ENCODE measurements around the gene ADAP1.
"Not testable (repeated sequence)": the region's sequence is repeated elsewhere in the genome, so short reads cannot be mapped to it uniquely, and the experiment has no call there.

Gene ADAP1, protein sequence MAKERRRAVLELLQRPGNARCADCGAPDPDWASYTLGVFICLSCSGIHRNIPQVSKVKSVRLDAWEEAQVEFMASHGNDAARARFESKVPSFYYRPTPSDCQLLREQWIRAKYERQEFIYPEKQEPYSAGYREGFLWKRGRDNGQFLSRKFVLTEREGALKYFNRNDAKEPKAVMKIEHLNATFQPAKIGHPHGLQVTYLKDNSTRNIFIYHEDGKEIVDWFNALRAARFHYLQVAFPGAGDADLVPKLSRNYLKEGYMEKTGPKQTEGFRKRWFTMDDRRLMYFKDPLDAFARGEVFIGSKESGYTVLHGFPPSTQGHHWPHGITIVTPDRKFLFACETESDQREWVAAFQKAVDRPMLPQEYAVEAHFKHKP

GRCh38 chr7:954330-955238 lies at the start of gene ADAP1:
TSS of gene ADAP1 (minus strand) at chr7:954680. CDS start at chr7:954477, 203 bp downstream.
- DNase-seq (ENCODE audit: low read depth), result no peak

GRCh38 chr7:1002445-1002844 lies 48.0 kb upstream of the ADAP1 start:
- DNase-seq (ENCODE audit: low read depth), result not testable (repeated sequence)

DNA sequence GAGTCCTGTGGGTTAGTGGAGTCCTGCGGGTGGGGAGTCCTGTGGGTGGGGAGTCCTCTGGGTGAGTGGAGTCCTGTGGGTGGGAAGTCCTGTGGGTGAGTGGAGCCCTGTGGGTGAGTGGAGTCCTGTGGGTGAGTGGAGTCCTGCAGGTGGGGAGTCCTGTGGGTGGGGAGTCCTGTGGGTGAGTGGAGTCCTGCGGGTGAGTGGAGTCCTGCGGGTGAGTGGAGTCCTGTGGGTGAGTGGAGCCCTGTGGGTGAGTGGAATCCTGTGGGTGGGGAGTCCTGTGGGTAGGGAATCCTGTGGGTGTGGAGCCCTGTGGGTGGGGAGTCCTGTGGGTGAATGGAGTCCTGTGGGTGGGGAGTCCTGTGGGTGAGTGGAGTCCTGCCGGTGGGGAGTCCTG lies 47.5 kb upstream of the ADAP1 start:
- DNase-seq (ENCODE audit: low read depth), result not testable (repeated sequence)

GRCh38 chr7:1001069-1001770 lies 46.7 kb upstream of the ADAP1 start:
- DNase-seq (ENCODE audit: low read depth), result not testable (repeated sequence)

- no peak for DNase-seq (ENCODE audit: low read depth)
Observed at GRCh38 chr7:999941-1000935, 45.8 kb upstream of the ADAP1 start.

GRCh38 chr7:999149-999879 lies 44.8 kb upstream of the ADAP1 start:
- DNase-seq (ENCODE audit: low read depth), result no peak

DNA sequence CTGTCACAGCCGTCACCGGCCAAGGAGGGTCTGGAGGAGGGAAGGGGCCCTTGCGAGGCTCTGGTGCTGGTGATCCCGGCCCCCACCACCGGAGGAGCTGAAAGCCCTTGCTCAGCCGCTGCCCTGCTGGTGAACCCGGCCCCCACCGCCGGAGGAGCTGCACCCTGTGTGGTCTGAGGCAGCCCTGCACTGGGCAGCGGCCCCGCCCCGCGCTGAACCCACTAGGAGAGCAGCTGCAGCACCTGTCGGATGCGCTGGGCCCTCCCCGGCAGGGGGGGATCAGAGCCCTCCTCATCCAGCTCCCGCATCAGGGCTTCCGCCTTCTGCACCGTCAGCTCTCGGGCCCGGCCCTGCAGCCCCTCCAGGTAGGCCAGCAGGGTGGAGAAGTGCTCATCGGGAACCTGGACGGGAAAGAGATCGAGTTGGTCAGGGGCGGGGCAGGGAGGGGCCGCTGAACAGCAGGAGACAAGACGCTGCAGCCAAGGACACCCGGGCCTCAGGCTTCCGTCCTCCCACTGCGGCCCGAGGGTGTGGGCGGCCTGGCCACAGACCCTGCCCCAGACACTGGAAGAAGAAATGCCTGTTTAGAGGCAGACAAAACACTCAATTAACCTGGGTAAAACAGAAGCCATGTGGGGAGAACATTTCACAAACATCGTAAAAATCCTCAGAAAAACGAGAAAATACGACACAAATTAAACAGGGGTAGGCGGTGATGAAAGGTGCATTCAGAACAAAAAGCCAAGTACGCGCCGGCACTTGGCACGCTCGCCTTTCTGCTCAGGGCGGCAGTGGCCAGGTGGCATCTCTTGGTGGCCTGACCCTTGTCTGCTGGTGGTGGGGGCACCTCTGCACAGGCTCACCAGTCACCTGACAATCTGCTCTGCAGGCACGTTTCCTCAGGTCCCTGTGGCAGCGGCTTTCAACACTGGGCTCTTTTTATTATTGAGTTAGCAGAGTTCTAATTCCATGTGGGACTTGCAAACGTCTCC lies 43.2 kb upstream of the ADAP1 start:
- DNase-seq (ENCODE audit: low read depth), result no peak

- DNase-seq (ENCODE audit: low read depth), result no peak
Observed at GRCh38 chr7:996079-996872, 41.8 kb upstream of the ADAP1 start.

DNA sequence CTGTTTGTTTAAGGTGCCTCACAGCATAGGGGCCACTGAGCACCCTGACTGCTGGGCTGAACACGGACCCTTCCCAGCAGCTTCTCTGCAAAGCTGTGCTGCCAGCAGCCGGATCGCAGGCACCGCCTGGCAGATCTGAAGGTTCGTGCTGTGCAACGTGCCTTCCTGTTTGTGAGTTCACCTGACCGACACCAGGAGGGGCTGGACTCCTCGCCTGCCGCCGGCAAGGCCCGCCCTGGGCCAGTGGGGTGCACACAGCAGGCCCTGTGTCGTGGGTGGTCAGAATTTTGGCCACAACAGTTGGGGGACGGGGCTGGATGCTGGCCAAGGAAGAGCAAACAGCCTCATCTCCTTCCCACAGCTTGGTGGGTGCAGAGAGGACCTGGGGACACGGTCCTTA lies 41.1 kb upstream of the ADAP1 start:
- no peak for DNase-seq (ENCODE audit: low read depth)

- DNase-seq (ENCODE audit: low read depth), result no peak
Observed at GRCh38 chr7:994592-995308, 40.3 kb upstream of the ADAP1 start.

DNA sequence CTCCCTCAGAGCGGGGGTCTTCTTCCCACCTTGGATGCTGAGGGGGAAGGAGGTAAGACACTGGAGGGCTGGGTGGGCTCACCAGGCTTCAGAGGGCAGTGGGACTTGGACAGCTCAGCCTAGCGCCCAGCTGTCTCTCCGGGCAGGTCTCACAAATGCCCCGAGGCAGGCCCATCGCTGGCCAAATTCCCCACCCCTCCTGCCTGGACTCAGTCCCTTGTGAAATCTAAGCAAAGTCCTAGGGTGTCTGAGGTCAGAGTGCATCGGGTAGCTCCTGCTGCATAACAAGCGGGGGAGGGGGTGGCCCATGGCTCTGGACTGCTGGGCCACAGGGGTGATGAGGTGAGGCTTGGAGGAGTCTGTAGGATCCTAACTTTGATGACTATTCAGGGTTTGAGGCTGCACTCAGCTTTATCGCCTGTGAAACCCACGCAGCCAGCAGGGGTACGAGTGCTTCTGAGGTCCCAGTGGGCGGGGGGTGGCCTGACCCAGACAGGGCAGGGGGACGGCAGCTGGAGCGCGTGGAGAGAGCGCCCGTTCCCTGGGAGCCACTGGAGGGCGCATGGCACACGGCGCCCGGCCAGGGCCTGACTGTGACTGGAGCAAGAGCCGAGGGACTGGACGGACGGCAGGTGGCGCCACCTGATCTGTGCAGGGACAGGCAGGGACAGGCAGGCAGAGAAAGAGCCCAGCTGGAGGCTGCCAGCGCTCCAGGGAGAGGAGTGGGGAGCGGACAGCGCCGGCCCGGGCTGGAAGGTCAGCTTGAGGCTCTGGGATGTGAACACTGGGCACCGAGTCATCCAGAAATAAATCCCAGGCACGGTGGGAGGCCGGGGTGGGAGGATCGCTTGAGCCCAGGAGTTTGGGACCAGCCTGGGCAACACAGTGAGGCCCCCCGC lies 38.5 kb upstream of the ADAP1 start:
- peak; percentile 86 for DNase-seq (ENCODE audit: low read depth)

DNA sequence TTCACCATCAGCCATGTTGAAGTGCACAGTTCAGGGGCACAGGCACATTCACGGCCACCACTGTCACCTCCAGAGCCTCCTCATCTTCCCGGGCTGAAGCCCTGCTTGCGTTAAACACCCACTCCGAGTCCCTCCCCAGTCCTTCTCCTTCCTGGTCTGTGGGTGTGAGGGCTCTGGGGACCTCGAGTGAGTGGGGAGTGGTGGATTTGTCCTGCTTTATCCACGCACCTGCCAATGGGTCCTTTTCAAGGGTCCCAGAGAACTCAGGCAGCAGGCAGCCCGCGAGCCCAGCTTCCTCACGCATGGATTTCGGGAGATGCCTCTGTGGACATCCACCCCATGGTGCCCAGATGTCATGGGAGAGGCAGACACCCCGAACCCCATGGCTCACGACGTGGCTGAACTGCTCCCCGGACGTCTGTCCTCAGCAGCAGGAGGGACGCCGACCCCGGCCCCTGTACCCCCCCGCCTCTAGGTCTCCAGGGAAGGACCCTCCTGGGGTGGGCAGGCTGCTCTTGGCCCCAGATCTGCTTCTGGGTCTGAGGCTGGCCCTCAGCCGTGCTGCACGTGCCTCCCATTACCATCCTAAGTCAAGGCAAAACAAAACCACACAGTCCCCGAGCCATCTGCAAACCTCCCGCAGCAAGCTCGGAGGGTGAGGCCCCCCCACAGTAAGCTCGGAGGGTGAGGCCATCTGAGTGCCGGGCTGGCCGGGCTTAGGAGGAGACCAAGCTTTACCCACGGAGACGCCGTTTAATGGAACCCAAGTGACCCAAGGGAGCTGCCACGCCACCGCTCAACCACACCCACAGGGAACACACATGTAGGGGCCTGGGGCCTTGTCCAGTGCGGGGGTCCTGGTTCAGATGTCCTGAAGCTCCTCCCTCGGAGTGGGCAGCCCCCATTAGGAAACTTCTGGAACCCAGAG lies 37.5 kb upstream of the ADAP1 start:
- DNase-seq (ENCODE audit: low read depth), result no peak

DNA sequence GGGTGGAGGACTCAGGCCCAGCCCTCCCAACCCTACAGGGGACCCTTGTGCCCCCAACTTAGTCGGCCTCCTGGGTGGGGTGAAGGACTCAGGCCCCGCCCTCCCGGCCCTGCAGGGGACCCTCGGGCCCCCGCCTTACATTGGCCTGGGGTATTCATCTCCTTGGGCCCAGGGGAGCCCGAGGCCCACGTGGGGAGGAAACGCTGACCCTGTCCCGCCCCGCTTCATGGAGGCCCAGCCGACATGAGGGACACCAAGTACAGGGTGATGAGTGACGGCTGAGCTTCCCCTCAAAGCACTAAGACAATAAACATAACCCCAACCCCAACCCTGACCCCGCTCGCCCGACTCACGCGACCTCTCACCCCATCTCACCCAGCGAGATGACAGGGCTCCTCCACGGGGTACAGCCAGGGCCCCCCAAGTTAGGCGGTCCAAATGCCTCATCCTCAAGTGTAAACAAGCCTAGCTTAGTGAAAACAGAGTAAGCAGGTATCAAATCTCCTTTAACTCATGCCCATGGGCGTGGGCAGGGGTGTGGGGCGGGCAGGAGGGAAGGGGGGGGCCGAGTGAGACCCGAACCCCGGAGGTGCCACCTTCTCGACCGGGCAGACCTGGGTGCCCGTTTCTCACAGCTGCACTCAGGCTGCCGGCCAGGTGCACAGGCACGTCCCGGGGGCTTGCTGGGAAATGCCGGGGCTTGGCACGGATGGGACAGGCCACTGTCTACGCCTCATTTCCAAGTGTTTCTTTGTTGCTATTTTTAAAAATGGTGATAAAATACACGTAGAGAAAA lies 36.7 kb upstream of the ADAP1 start:
- DNase-seq (ENCODE audit: low read depth), result no peak

DNA sequence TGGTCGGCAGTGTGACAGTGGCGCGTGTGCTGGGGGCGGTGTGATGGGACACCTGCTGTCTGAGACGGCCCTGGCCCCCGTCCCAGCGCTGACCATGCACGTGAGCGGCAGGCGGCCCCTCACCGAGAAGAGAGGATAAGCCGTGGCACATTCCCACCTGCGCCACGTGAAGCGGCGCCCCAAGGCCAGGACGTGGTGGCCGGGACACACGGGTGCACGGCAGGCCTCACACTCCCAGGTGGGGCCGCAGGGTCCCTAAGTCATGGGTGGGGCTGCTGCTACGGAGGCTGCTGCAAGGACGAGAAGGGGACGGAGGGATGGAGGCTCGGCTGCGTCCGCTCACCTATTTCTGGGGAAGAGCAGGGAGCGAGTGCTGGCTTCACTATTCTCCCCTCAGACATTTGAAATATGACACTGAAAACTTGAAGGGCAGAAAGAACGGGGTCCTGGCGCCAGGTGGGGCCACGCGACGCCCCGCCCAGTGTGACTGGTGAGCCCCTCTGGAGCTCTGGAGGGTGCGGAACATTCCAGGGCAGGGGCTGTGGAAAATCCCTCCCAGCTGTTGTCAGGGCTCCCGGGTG lies 36.0 kb upstream of the ADAP1 start:
- no peak for DNase-seq (ENCODE audit: low read depth)
